Measurements from ENCODE around the gene HS6ST2. TPM values are rescaled to one million over a fixed set of nuclear protein-coding genes. Genes with fewer than 3 reads are reported as not detected.

HS6ST2 gene
- 14.8 and 23.6 TPM in 2 replicates for total RNA-seq
- long read RNA-seq, partial matches to known transcripts = 0 of 14 reads
- long read RNA-seq, other reads (novel, unspliced or antisense) = 14 of 14 reads

DNA sequence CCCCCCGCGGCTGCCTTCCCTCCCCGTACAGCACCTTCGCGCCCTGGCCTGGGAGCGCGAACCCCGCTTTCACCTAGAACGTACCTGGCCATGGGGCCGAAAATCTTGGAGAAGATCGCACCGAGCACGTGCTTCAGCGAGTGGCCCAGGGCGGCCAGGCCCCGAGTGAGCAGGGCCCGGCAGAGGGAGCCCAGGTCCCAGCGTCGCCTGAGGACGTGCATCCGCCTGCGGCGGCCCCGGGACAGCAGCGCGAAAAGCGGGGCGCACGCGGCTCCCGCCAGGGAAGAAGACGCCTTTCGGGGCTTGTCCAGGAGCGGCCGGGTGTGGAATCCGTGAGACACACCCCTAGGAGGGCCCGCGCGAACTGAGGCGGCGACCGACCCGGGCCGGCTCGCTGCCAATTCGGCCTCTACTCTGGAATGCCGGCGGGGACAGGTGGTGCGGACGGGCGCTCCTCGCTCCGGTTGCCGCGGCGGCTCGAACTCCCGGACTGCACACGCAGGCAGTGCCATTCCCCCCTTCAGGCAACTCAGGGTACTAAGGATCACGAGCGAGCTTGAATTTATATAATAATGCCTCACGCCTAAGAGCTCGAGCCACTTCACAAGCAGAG, at the start of gene HS6ST2:
HS6ST2 (minus strand) TSS at position 539 of the 613 bp plus-strand sequence.
- DNase-seq (ENCODE audit: low spot score, unreplicated experiment) = peak; percentile 52
- H3K4me3 Mint-ChIP-seq (ENCODE audit: low read depth) = peak within 1 kb of the TSS; percentile 82
- peaks cover 21% of the 10 kb centered on the region for H3K4me1 Mint-ChIP-seq (ENCODE audit: low read depth)
- H3K9me3 Mint-ChIP-seq (ENCODE audit: low read depth) = no peaks in the 10 kb centered on the region
- H3K36me3 Mint-ChIP-seq (ENCODE audit: insufficient read depth) = no peaks in the 10 kb centered on the region
- peaks cover 50% of the 10 kb centered on the region for H3K27me3 Mint-ChIP-seq
- H3K27ac Mint-ChIP-seq = peak within 1 kb of the TSS; percentile 50
- TF ChIP-seq, protein P1, sequence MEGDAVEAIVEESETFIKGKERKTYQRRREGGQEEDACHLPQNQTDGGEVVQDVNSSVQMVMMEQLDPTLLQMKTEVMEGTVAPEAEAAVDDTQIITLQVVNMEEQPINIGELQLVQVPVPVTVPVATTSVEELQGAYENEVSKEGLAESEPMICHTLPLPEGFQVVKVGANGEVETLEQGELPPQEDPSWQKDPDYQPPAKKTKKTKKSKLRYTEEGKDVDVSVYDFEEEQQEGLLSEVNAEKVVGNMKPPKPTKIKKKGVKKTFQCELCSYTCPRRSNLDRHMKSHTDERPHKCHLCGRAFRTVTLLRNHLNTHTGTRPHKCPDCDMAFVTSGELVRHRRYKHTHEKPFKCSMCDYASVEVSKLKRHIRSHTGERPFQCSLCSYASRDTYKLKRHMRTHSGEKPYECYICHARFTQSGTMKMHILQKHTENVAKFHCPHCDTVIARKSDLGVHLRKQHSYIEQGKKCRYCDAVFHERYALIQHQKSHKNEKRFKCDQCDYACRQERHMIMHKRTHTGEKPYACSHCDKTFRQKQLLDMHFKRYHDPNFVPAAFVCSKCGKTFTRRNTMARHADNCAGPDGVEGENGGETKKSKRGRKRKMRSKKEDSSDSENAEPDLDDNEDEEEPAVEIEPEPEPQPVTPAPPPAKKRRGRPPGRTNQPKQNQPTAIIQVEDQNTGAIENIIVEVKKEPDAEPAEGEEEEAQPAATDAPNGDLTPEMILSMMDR (IDR thresholded peaks at IDR 0.05; ENCODE audit: unreplicated experiment) = peak; percentile 51

DNA sequence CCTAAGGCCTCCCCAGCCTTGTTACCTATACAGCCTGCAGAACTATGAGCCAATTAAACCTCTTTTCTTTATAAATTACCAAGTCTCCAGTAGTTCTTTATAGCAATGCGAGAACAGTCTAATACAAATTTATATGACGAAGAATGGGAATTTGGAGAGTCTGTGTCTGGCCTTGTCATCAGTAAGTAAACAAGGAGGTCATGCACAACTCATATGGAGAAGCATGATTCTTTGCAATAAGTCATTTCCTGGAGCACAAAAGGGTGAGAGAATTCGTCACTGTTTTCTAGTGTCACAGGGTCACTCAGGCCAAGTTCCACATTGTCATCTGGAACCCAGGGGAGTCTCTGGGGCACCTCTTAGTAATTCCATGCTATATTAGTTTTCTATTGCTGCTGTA, 49.0 kb upstream of the HS6ST2 start:
- no peak for DNase-seq (ENCODE audit: low spot score, unreplicated experiment)
- no peak overlapping the region for H3K4me3 Mint-ChIP-seq (ENCODE audit: low read depth)
- no peaks in the 10 kb centered on the region for H3K36me3 Mint-ChIP-seq (ENCODE audit: insufficient read depth)
- H3K27ac Mint-ChIP-seq = no peak overlapping the region
- H3K4me1 Mint-ChIP-seq (ENCODE audit: low read depth) = no peaks in the 10 kb centered on the region
- TF ChIP-seq, protein P1 (IDR thresholded peaks at IDR 0.05; ENCODE audit: unreplicated experiment) = no peak
- peaks cover 8% of the 10 kb centered on the region for H3K9me3 Mint-ChIP-seq (ENCODE audit: low read depth)
- H3K27me3 Mint-ChIP-seq = peaks cover 3% of the 10 kb centered on the region

DNA sequence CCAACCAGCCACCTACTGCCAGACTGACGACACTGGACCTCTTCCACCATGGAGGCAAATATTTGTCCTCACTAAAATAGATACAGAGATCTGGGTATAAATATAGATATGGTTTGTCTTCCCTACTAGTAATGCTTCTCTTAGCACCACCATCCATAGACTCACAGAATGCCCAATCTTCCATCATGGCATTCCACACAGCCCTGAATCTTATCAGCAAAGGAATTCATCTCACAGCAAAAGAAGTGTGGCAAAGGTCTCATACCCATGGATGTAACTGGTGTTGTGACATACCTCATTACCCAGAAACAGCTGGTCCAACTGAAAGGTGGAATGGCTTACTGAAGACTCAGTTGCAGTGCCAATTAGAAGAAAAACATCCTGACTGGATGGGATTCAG, 47.2 kb upstream of the HS6ST2 start:
- Mint-ChIP-seq H3K36me3 (ENCODE audit: insufficient read depth) (no peaks in the 10 kb centered on the region), H3K4me1 (ENCODE audit: low read depth) (peaks cover 4% of the 10 kb centered on the region), H3K27me3 (peaks cover 3% of the 10 kb centered on the region), H3K4me3 (ENCODE audit: low read depth) (no peak overlapping the region), H3K9me3 (ENCODE audit: low read depth) (peaks cover 6% of the 10 kb centered on the region), H3K27ac (no peak overlapping the region)
- DNase-seq (ENCODE audit: low spot score, unreplicated experiment) = no peak
- TF ChIP-seq, protein P1 (IDR thresholded peaks at IDR 0.05; ENCODE audit: unreplicated experiment) = no peak

DNA sequence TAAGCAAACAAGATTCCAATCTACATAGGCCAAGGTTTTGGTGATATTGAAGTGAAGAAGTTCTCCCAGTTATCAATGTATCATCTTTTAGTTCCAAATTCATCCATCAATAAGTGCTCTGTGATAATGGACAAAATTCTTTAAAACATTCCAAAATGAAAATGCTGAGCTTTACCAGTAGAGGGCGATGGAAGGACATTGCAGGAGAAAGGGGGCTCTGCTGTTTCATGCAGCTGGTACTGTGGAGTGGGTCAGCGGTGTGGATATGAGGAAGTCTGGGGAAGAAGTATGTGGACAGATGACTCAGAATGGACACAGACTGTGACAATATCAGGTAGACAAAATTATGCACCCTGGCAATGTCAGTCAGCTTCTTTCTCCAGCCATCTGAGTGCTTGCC, 46.6 kb upstream of the HS6ST2 start:
- H3K9me3 Mint-ChIP-seq (ENCODE audit: low read depth) = peaks cover 6% of the 10 kb centered on the region
- DNase-seq (ENCODE audit: low spot score, unreplicated experiment) = peak; percentile 10
- no peaks in the 10 kb centered on the region for H3K36me3 Mint-ChIP-seq (ENCODE audit: insufficient read depth)
- no peak overlapping the region for H3K27ac Mint-ChIP-seq
- TF ChIP-seq, protein P1 (IDR thresholded peaks at IDR 0.05; ENCODE audit: unreplicated experiment) = peak; percentile 84
- peaks cover 3% of the 10 kb centered on the region for H3K27me3 Mint-ChIP-seq
- peaks cover 4% of the 10 kb centered on the region for H3K4me1 Mint-ChIP-seq (ENCODE audit: low read depth)
- H3K4me3 Mint-ChIP-seq (ENCODE audit: low read depth) = no peak overlapping the region

DNA sequence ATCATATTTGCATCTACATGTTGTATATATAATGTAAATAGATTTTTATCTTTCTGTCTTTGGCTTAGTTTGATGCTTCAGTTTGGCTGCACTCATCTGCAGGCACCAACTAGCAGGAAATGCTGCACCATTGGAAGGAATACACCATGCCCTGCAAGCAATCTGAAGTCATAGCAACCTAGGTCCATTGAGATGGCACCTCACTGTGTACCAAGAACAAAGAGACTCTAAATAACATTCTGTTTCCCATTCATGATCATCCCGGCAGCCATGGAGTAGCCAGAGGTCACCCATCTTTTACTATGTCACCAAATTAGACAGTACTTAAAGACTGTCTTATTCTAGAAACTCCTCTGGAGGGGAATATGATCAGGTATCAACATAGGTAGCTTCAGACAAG, 40.8 kb upstream of the HS6ST2 start:
- TF ChIP-seq, protein P1 (IDR thresholded peaks at IDR 0.05; ENCODE audit: unreplicated experiment) = no peak
- Mint-ChIP-seq H3K27ac (no peak overlapping the region), H3K36me3 (ENCODE audit: insufficient read depth) (no peaks in the 10 kb centered on the region), H3K27me3 (peaks cover 3% of the 10 kb centered on the region), H3K4me1 (ENCODE audit: low read depth) (peaks cover 4% of the 10 kb centered on the region), H3K9me3 (ENCODE audit: low read depth) (no peaks in the 10 kb centered on the region), H3K4me3 (ENCODE audit: low read depth) (no peak overlapping the region)
- no peak for DNase-seq (ENCODE audit: low spot score, unreplicated experiment)

Measured in progenitor cell of endocrine pancreas (in vitro differentiated cells).